Measurements from ENCODE around the gene MPZL1.
"Not testable (repeated sequence)": the region's sequence is repeated elsewhere in the genome, so short reads cannot be mapped to it uniquely, and the experiment has no call there.

MPZL1 gene

GRCh38 chr1:167784876-167785550 is 63.2 kb downstream of the MPZL1 start:
- DNase-seq, result no peak

GRCh38 chr1:167786502-167786901 is 64.7 kb downstream of the MPZL1 start:
- no peak for DNase-seq

GRCh38 chr1:167789501-167789900 is 67.7 kb downstream of the MPZL1 start:
- DNase-seq, result no peak

GRCh38 chr1:167790117-167790516 is 68.3 kb downstream of the MPZL1 start:
- DNase-seq, result no peak

- no peak for DNase-seq
These were observed 69.8 kb downstream of the MPZL1 start for GRCh38 chr1:167791281-167792187.

GRCh38 chr1:167792188-167792565 is 70.4 kb downstream of the MPZL1 start:
- DNase-seq, result no peak

GRCh38 chr1:167794043-167794442 is 72.3 kb downstream of the MPZL1 start:
- no peak for DNase-seq

GRCh38 chr1:167795810-167796740 is 74.3 kb downstream of the MPZL1 start:
- DNase-seq, result no peak

GRCh38 chr1:167797015-167797414 is 75.2 kb downstream of the MPZL1 start:
- DNase-seq, result no peak

GRCh38 chr1:167798952-167799351 is 77.2 kb downstream of the MPZL1 start:
- no peak for DNase-seq

GRCh38 chr1:167799747-167800146 is 78.0 kb downstream of the MPZL1 start:
- no peak for DNase-seq

- DNase-seq, result no peak
These were observed 78.5 kb downstream of the MPZL1 start for GRCh38 chr1:167800251-167800650.

GRCh38 chr1:167802235-167802634 is 80.5 kb downstream of the MPZL1 start:
- no peak for DNase-seq

- DNase-seq, result peak; percentile 86
These were observed 81.8 kb downstream of the MPZL1 start for GRCh38 chr1:167803358-167804207.

- DNase-seq, result peak; percentile 46
These were observed 83.3 kb downstream of the MPZL1 start for GRCh38 chr1:167805041-167805556.

- not testable (repeated sequence) for DNase-seq
These were observed 84.5 kb downstream of the MPZL1 start for GRCh38 chr1:167806235-167806634.

- not testable (repeated sequence) for DNase-seq
These were observed 84.9 kb downstream of the MPZL1 start for GRCh38 chr1:167806676-167807075.

GRCh38 chr1:167808104-167808503 is 86.3 kb downstream of the MPZL1 start:
- no peak for DNase-seq

- no peak for DNase-seq
These were observed 86.9 kb downstream of the MPZL1 start for GRCh38 chr1:167808690-167809089.

- DNase-seq, result no peak
These were observed 91.2 kb downstream of the MPZL1 start for GRCh38 chr1:167812972-167813371.

- DNase-seq, result no peak
These were observed 93.9 kb downstream of the MPZL1 start for GRCh38 chr1:167815650-167816049.

All from CD4-positive, alpha-beta T cell treated with Interleukin-4 for 4 hours (primary cell).